Colonic mucosa (tissue), 4 donors: Measurements from ENCODE around the gene PATJ. TPM values are rescaled to one million over a fixed set of nuclear protein-coding genes. Genes with fewer than 3 reads are reported as not detected.

Experiments
- DNase-seq: peaks from one replicate; pipeline ENCODE4 v3.0.0-alpha.2; 2020
- H3K27ac ChIP-seq: fragments of 200-600 bp; one replicate; pipeline ENCODE4 v1.8.0; 2021
- H3K27me3 ChIP-seq: fragments of 200-600 bp; one replicate; pipeline ENCODE4 v1.8.0; 2021
- H3K36me3 ChIP-seq: fragments of 200-600 bp; one replicate; pipeline ENCODE4 v1.8.0; 2021
- H3K4me1 ChIP-seq: fragments of 200-600 bp; one replicate; pipeline ENCODE4 v1.8.0; 2021; ENCODE audit warnings: mild to moderate bottlenecking
- H3K4me3 ChIP-seq: fragments of 200-600 bp; one replicate; pipeline ENCODE4 v1.8.0; 2021
- H3K9ac ChIP-seq, 2 donors: one replicate each; pipeline ENCODE4 v1.7.0; 2013; ENCODE audit warnings: control low read depth in 2 of 2, low read depth in 2 of 2, low read length in 2 of 2
- H3K9me3 ChIP-seq: fragments of 200-600 bp; one replicate; pipeline ENCODE4 v1.8.0; 2021
- intact Hi-C: fragments of 100-400 bp; cut with DNase I; formaldehyde crosslinking; loops from one replicate; pipeline ENCODE4 v1.14.1; 2022
- total RNA-seq, 2 donors: library from RNA; stranded (reverse); fragmentation: NEBNext Ultra II Directional in 1 of 2; extraction: Animal tissue kit (Norgen Biotek cat#: 25700) in 1 of 2; gene quantifications; one replicate each; pipeline ENCODE4 v1.2.1, GENCODE V29; 2021
- TF ChIP-seq, protein P1 (sequence below): fragments of 200-600 bp; IDR thresholded peaks from one replicate; pipeline ENCODE4 v1.8.0; 2022; ENCODE audit warnings: antibody characterized with exemption, mild to moderate bottlenecking
- donor health status: healthy.
- donor health status: DM: no; HTN: no; CAD: no.
- donor health status: DM: no; HTN: no; CAD: no.

The PATJ gene
- total RNA-seq, 2 donors from 2014 or later = 65.6 to 69.0 TPM

GRCh38 chr1:61895175-61895574, 152.9 kb downstream of the PATJ start:
- TF ChIP-seq, protein P1, sequence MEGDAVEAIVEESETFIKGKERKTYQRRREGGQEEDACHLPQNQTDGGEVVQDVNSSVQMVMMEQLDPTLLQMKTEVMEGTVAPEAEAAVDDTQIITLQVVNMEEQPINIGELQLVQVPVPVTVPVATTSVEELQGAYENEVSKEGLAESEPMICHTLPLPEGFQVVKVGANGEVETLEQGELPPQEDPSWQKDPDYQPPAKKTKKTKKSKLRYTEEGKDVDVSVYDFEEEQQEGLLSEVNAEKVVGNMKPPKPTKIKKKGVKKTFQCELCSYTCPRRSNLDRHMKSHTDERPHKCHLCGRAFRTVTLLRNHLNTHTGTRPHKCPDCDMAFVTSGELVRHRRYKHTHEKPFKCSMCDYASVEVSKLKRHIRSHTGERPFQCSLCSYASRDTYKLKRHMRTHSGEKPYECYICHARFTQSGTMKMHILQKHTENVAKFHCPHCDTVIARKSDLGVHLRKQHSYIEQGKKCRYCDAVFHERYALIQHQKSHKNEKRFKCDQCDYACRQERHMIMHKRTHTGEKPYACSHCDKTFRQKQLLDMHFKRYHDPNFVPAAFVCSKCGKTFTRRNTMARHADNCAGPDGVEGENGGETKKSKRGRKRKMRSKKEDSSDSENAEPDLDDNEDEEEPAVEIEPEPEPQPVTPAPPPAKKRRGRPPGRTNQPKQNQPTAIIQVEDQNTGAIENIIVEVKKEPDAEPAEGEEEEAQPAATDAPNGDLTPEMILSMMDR = no peak
- Histone ChIP-seq H3K4me1 (no peaks in the 10 kb centered on the region), H3K27me3 (no peaks in the 10 kb centered on the region), H3K27ac (no peak overlapping the region), H3K9me3 (no peaks in the 10 kb centered on the region), H3K9ac (no peak overlapping the region), H3K4me3 (no peak overlapping the region), H3K36me3 (no peaks in the 10 kb centered on the region)
- intact Hi-C loops = no loop called here
- no peak for DNase-seq

- Histone ChIP-seq H3K9ac (no peak overlapping the region), H3K4me3 (no peak overlapping the region), H3K27me3 (no peaks in the 10 kb centered on the region), H3K4me1 (no peaks in the 10 kb centered on the region), H3K36me3 (no peaks in the 10 kb centered on the region), H3K27ac (no peak overlapping the region), H3K9me3 (no peaks in the 10 kb centered on the region)
- TF ChIP-seq, protein P1 = no peak
- DNase-seq = no peak
- intact Hi-C loops = no loop called here
Observed at GRCh38 chr1:61898658-61899057, 156.4 kb downstream of the PATJ start.

DNA sequence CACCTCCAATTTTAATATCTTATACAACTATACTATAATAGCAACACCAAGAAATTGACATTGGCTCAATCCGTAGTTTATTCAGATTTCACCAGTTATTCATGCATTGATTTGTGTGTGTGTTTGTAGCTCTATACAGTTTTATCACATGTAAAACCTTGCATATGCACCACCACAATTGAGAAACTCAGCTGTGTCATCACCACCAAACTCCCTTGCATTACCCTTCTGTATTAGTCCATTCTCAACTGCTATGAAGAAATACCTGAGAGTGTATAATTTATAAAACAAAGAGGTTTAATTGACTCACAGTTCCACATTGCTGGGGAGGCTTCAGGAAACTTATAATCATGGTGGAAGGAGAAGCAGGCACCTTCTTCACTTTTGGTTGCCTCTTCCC, 162.1 kb downstream of the PATJ start:
- H3K27me3 ChIP-seq = no peaks in the 10 kb centered on the region
- H3K9me3 ChIP-seq = no peaks in the 10 kb centered on the region
- TF ChIP-seq, protein P1 = no peak
- no peaks in the 10 kb centered on the region for H3K4me1 ChIP-seq
- no peak overlapping the region for H3K9ac ChIP-seq
- no peak for DNase-seq
- H3K27ac ChIP-seq = no peak overlapping the region
- no peaks in the 10 kb centered on the region for H3K36me3 ChIP-seq
- intact Hi-C loops = no loop called here
- H3K4me3 ChIP-seq = no peak overlapping the region

DNA sequence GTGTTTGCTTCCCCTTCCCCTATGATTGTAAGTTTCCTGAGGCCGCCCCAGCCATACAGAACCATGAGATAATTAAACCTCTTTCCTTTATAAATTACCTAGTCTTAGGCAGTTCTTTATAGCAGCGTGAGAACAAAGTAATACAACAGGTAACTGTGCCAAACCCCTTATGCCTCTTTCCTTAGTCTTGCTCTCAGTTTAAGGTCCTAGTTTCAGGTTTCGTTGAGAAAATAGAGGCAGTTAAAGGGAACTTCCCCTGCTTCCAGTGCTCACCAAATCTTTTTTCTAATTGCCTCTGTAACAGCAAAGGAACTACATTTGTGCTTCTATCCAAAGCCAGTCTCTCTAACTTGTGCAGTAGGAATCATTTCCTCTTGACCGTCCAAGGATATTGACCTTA, 164.8 kb downstream of the PATJ start:
- TF ChIP-seq, protein P1 = no peak
- Histone ChIP-seq H3K4me3 (no peak overlapping the region), H3K27me3 (no peaks in the 10 kb centered on the region), H3K27ac (no peak overlapping the region), H3K4me1 (no peaks in the 10 kb centered on the region), H3K9me3 (no peaks in the 10 kb centered on the region), H3K36me3 (no peaks in the 10 kb centered on the region), H3K9ac (no peak overlapping the region)
- intact Hi-C loops = no loop called here
- DNase-seq = no peak

DNA sequence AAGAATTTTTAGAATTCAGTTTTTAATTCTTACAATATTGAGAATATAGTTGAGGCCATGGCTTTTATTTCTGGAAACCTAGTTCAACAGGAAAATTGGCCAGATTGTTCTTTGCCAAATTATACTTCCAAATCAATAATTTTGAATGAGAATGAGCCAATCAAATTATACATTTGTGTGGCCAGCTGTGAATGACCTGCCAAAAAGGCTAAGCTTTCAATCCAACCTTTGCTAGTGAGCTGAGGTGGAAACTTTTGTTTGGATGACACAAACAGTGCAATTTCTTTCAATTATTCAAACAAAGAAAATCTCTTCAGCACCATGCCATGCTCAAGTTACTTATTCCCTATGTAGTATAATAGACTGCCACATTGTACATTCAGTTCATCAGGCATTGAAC, 167.8 kb downstream of the PATJ start:
- no peaks in the 10 kb centered on the region for H3K36me3 ChIP-seq
- intact Hi-C loops = no loop called here

More for the DNA sequence above, 167.8 kb downstream of the PATJ start:
- H3K9me3 ChIP-seq = no peaks in the 10 kb centered on the region
- no peak overlapping the region for H3K4me3 ChIP-seq
- H3K9ac ChIP-seq = no peak overlapping the region
- H3K27me3 ChIP-seq = no peaks in the 10 kb centered on the region
- TF ChIP-seq, protein P1 = no peak
- no peak overlapping the region for H3K27ac ChIP-seq
- DNase-seq = no peak
- no peaks in the 10 kb centered on the region for H3K4me1 ChIP-seq
